ENCODE data around the gene SPAG6.

- TF ChIP-seq CTCF (IDR thresholded peaks at IDR 0.05; ENCODE audit: insufficient read depth, low read length) (no peak), REST (IDR thresholded peaks at IDR 0.05; ENCODE audit: insufficient replicate concordance, low read depth) (no peak)
Observed at GRCh38 chr10:22368981-22369380, 23.7 kb downstream of the SPAG6 start.

Measured in HL-60 (cell line).